HEK293 (cell line): Measurements from ENCODE around the gene TK1.

Experiments
- PRDM1 ChIP-seq: fragments of 450-650 bp; formaldehyde crosslinking; IDR thresholded peaks from 2 replicates; pipeline ENCODE4; 2016; ENCODE audit warnings: missing biosample characterization, missing genetic modification characterization
- YY1 ChIP-seq: fragments of 450-650 bp; formaldehyde crosslinking; IDR thresholded peaks from 2 replicates; pipeline ENCODE4 v1.5.1; 2018; ENCODE audit warnings: missing biosample characterization, missing genetic modification characterization
- ZBTB21 ChIP-seq: fragments of 450-650 bp; formaldehyde crosslinking; IDR thresholded peaks from 2 replicates; pipeline ENCODE4 v1.5.1; 2017; ENCODE audit warnings: missing biosample characterization, missing genetic modification characterization
- ZNF184 ChIP-seq: fragments of 450-650 bp; IDR thresholded peaks from 2 replicates; pipeline ENCODE4 v1.5.1; 2018; ENCODE audit warnings: missing biosample characterization, mild to moderate bottlenecking, missing genetic modification characterization
- ZNF266 ChIP-seq: fragments of 450-650 bp; formaldehyde crosslinking; IDR thresholded peaks from 2 replicates; pipeline ENCODE4 v1.5.1; 2016; ENCODE audit warnings: missing biosample characterization, missing genetic modification characterization, low read depth
- ZNF394 ChIP-seq: fragments of 450-650 bp; formaldehyde crosslinking; IDR thresholded peaks from 2 replicates; pipeline ENCODE4 v1.5.1; 2016; ENCODE audit warnings: missing biosample characterization, missing genetic modification characterization, mild to moderate bottlenecking, moderate library complexity, borderline replicate concordance
- ZNF521 ChIP-seq: fragments of 450-650 bp; formaldehyde crosslinking; IDR thresholded peaks from 2 replicates; pipeline ENCODE4 v1.5.1; 2017; ENCODE audit warnings: missing biosample characterization, mild to moderate bottlenecking, missing genetic modification characterization
- ZNF776 ChIP-seq: fragments of 450-650 bp; formaldehyde crosslinking; IDR thresholded peaks from 2 replicates; pipeline ENCODE4 v1.5.0; 2017; ENCODE audit warnings: missing biosample characterization, missing genetic modification characterization, borderline replicate concordance
- ZNF791 ChIP-seq: fragments of 450-650 bp; formaldehyde crosslinking; IDR thresholded peaks from 2 replicates; pipeline ENCODE4 v1.5.1; 2016; ENCODE audit warnings: missing biosample characterization, missing genetic modification characterization
- ZNF792 ChIP-seq: fragments of 450-650 bp; formaldehyde crosslinking; IDR thresholded peaks from 2 replicates; pipeline ENCODE4 v1.5.1; 2016; ENCODE audit warnings: missing biosample characterization, missing genetic modification characterization
- TF ChIP-seq, protein P1 (sequence below): fragments of 450-650 bp; formaldehyde crosslinking; IDR thresholded peaks from 2 replicates; pipeline ENCODE4 v1.5.1; 2016; ENCODE audit warnings: missing biosample characterization, missing genetic modification characterization, low read depth
- TF ChIP-seq, protein P2 (sequence below): fragments of 450-650 bp; formaldehyde crosslinking; IDR thresholded peaks from 2 replicates; pipeline ENCODE4 v1.5.1; 2016; ENCODE audit warnings: missing biosample characterization, missing genetic modification characterization
- TF ChIP-seq, protein P3 (sequence below): fragments of 450-650 bp; formaldehyde crosslinking; IDR thresholded peaks from 2 replicates; pipeline ENCODE4 v1.5.1; 2016; ENCODE audit warnings: missing biosample characterization, missing genetic modification characterization

DNA sequence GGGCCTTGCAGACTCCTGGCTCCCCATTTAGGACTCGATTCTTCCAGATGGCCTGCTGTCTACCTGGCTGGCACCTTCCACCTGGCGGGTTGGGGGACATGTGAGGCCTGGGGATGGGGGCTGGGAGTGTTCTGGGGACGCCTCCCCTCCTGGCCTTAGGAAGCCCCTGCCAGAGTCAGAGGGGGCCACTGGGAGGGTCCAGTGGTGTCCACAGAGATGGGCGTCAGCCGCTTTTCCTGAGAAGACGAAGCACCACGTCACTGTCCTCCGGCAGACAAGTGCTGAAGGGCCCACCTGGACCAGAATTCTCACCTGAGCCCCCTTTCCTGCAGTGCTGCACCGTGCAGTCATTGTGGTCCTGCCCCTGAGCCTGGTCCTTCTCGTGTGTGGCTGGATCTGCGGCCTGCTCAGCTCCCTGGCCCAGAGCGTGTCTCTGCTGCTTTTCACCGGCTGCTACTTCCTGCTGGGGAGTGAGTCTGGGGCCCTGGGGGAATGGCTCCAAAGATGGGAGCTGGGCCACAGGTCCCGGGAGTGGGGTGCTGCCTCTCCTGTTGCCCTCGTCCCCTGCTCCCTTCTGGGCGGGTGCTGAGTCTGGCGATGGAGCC lies 47.5 kb upstream of the TK1 start:
- TF ChIP-seq ZNF394 (tag by site-specific recombination) (no peak), ZNF791 (tag by site-specific recombination) (no peak), ZNF776 (tag by site-specific recombination) (no peak), ZNF266 (tag by site-specific recombination) (no peak), ZNF792 (tag by site-specific recombination) (no peak), ZNF521 (tag by site-specific recombination) (no peak), PRDM1 (tag by site-specific recombination) (no peak), ZBTB21 (tag by site-specific recombination) (no peak), YY1 (no peak), ZNF184 (tag by site-specific recombination) (no peak)
- TF ChIP-seq, protein P1, sequence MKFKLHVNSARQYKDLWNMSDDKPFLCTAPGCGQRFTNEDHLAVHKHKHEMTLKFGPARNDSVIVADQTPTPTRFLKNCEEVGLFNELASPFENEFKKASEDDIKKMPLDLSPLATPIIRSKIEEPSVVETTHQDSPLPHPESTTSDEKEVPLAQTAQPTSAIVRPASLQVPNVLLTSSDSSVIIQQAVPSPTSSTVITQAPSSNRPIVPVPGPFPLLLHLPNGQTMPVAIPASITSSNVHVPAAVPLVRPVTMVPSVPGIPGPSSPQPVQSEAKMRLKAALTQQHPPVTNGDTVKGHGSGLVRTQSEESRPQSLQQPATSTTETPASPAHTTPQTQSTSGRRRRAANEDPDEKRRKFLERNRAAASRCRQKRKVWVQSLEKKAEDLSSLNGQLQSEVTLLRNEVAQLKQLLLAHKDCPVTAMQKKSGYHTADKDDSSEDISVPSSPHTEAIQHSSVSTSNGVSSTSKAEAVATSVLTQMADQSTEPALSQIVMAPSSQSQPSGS (tag by site-specific recombination): no peak
- TF ChIP-seq, protein P2, sequence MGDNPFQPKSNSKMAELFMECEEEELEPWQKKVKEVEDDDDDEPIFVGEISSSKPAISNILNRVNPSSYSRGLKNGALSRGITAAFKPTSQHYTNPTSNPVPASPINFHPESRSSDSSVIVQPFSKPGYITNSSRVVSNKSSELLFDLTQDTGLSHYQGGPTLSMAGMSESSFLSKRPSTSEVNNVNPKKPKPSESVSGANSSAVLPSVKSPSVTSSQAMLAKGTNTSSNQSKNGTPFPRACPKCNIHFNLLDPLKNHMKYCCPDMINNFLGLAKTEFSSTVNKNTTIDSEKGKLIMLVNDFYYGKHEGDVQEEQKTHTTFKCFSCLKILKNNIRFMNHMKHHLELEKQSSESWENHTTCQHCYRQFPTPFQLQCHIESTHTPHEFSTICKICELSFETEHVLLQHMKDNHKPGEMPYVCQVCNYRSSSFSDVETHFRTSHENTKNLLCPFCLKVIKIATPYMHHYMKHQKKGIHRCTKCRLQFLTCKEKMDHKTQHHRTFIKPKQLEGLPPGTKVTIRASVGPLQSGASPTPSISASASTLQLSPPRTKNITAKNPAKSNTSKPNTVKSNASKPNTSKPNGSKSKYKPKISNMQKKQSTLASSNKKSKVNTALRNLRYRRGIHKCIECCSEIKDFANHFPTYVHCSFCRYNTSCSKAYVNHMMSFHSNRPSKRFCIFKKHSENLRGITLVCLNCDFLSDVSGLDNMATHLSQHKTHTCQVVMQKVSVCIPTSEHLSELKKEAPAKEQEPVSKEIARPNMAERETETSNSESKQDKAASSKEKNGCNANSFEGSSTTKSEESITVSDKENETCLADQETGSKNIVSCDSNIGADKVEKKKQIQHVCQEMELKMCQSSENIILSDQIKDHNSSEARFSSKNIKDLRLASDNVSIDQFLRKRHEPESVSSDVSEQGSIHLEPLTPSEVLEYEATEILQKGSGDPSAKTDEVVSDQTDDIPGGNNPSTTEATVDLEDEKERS (tag by site-specific recombination): no peak
- TF ChIP-seq, protein P3, sequence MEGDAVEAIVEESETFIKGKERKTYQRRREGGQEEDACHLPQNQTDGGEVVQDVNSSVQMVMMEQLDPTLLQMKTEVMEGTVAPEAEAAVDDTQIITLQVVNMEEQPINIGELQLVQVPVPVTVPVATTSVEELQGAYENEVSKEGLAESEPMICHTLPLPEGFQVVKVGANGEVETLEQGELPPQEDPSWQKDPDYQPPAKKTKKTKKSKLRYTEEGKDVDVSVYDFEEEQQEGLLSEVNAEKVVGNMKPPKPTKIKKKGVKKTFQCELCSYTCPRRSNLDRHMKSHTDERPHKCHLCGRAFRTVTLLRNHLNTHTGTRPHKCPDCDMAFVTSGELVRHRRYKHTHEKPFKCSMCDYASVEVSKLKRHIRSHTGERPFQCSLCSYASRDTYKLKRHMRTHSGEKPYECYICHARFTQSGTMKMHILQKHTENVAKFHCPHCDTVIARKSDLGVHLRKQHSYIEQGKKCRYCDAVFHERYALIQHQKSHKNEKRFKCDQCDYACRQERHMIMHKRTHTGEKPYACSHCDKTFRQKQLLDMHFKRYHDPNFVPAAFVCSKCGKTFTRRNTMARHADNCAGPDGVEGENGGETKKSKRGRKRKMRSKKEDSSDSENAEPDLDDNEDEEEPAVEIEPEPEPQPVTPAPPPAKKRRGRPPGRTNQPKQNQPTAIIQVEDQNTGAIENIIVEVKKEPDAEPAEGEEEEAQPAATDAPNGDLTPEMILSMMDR (tag by site-specific recombination): no peak
